Esophagus squamous epithelium (tissue), 4 donors: ENCODE data around the gene DPH1.

Experiments
- CTCF ChIP-seq, 6 experiments: fragments of 450-650 bp in 4 of 6; fragments of 200-600 bp in 2 of 6; sonication (generic) in 2 of 6; IDR thresholded peaks; one replicate each; pipeline ENCODE4 v1.5.1; 2016 to 2019; ENCODE audit warnings: antibody characterized with exemption in 6 of 6, mild to moderate bottlenecking in 4 of 6, moderate library complexity in 4 of 6
- POLR2A ChIP-seq, 4 donors: fragments of 450-650 bp; IDR thresholded peaks; one replicate each; pipeline ENCODE4 v1.6.1; 2017; ENCODE audit warnings: antibody characterized with exemption in 4 of 4, mild to moderate bottlenecking in 4 of 4, moderate library complexity in 3 of 4

- TF ChIP-seq CTCF (IDR thresholded peaks at IDR 0.05) (no peak), POLR2A (IDR thresholded peaks at IDR 0.05) (no peak)
These were observed 37.7 kb downstream of the DPH1 start for GRCh38 chr17:2067608-2068024.
